Stomach (tissue), 4 donors: ENCODE results near the gene DPYSL4.

Experiments used
- EP300 ChIP-seq: sonication (generic); formaldehyde crosslinking; IDR thresholded peaks from one replicate; pipeline ENCODE4 v1.6.1; 2017; ENCODE audit warnings: antibody characterized with exemption
- POLR2A ChIP-seq, 4 donors: fragments of 450-650 bp; IDR thresholded peaks; one replicate each; pipeline ENCODE4 v1.6.1; 2016; ENCODE audit warnings: antibody characterized with exemption in 4 of 4, control low read depth in 2 of 4, mild to moderate bottlenecking in 1 of 4, moderate library complexity in 1 of 4
- POLR2AphosphoS5 ChIP-seq, 3 donors: sonication (generic); formaldehyde crosslinking; IDR thresholded peaks; one replicate each; pipeline ENCODE4 v1.6.1; 2016; ENCODE audit warnings: antibody characterized with exemption in 3 of 3
- TF ChIP-seq, protein P1 (sequence below), 7 experiments: fragments of 450-650 bp in 4 of 7; fragments of 200-600 bp in 3 of 7; sonication (generic) in 3 of 7; IDR thresholded peaks; one replicate each; pipeline ENCODE4 v1.5.1; 2016 to 2019; ENCODE audit warnings: antibody characterized with exemption in 7 of 7, control low read depth in 2 of 7, mild to moderate bottlenecking in 1 of 7

DNA sequence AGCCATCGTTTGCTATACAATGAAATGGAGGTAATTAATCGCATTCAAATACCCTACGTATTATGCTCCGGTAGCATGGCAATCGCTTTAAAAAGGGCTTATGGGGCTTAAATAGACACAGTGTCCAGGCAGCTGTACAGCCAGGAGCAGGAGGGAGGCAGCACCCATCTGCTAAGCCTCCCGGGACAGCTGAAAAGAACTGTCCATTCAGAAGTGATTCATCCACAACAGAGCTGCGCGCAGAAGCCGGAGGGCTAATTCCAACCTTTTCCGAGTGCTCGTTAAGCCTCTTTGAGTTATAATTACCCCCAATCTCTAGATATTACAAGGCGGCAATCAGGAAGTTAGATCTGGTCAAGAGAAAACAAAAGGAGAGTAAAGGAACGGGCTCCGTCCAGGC lies 58.3 kb downstream of the DPYSL4 start:
- TF ChIP-seq POLR2AphosphoS5 (IDR thresholded peaks at IDR 0.05) (no peak), POLR2A (IDR thresholded peaks at IDR 0.05) (no peak), EP300 (no peak)
- TF ChIP-seq, protein P1, sequence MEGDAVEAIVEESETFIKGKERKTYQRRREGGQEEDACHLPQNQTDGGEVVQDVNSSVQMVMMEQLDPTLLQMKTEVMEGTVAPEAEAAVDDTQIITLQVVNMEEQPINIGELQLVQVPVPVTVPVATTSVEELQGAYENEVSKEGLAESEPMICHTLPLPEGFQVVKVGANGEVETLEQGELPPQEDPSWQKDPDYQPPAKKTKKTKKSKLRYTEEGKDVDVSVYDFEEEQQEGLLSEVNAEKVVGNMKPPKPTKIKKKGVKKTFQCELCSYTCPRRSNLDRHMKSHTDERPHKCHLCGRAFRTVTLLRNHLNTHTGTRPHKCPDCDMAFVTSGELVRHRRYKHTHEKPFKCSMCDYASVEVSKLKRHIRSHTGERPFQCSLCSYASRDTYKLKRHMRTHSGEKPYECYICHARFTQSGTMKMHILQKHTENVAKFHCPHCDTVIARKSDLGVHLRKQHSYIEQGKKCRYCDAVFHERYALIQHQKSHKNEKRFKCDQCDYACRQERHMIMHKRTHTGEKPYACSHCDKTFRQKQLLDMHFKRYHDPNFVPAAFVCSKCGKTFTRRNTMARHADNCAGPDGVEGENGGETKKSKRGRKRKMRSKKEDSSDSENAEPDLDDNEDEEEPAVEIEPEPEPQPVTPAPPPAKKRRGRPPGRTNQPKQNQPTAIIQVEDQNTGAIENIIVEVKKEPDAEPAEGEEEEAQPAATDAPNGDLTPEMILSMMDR (IDR thresholded peaks at IDR 0.05), result no peak
